H1 (cell line): ENCODE measurements around the gene SMARCA1. TPM values are rescaled to one million over a fixed set of nuclear protein-coding genes. Genes with fewer than 3 reads are reported as not detected.

Experiments
- CBX8 ChIP-seq: fragments of 300-800, 300-1000 bp; sonication (generic); IDR thresholded peaks from 2 replicates; pipeline ENCODE4 v1.7.1; 2016; ENCODE audit warnings: low read depth, low read length, borderline replicate concordance
- JUND ChIP-seq: IDR thresholded peaks from 2 replicates; pipeline ENCODE4 v1.6.1; 2011; ENCODE audit warnings: mild to moderate bottlenecking, improper control_type of control experiment, low read length
- POU5F1 ChIP-seq: IDR thresholded peaks from 2 replicates; pipeline ENCODE4 v1.6.1; 2011; ENCODE audit warnings: low read depth, mild to moderate bottlenecking, low read length, moderate library complexity
- polyA plus RNA-seq, 7 experiments: library from polyadenylated mRNA; depleted of rRNA in 3 of 7; stranded (reverse) in 5 of 7; unstranded in 2 of 7; fragments of >200 nt in 5 of 7; fragments of 200-250 nt in 2 of 7; gene quantifications; 1 replicate in 5 of 7; 2 replicates in 1 of 7; 4 replicates in 1 of 7; pipeline versions ENCODE4 v1.2.1 to v1.2.3, GENCODE V29; 2011 to 2013; ENCODE audit warnings: missing spikeins in 2 of 7, mixed read lengths in 2 of 7
- total RNA-seq: library from RNA; stranded (reverse); fragmentation: NEBNext Ultra II Directional; extraction: Animal tissue kit (Norgen Biotek cat#: 25700); gene quantifications from 2 replicates; pipeline ENCODE4 v1.2.1, GENCODE V29; 2021

SMARCA1 gene
- total and polyA plus RNA-seq, 2 of the 8 experiments (the other 6 are each of a cell fraction or from before 2014, with no cell fraction given), result 13.1 to 54.4 TPM

- TF ChIP-seq JUND (no peak), CBX8 (no peak), POU5F1 (no peak)
Observed at GRCh38 chrX:129525162-129525561, 1.9 kb upstream of the SMARCA1 start (continued).
